CD4-positive, alpha-beta T cell (primary cell): ENCODE results near the gene ALDH16A1. TPM values are rescaled to one million over a fixed set of nuclear protein-coding genes. Genes with fewer than 3 reads are reported as not detected.

ENCODE experiments used
- ATAC-seq: fragments of 200-7000 bp; cut with Tn5 transposase; one replicate; pipeline ENCODE4 v1.10.0; 2022; ENCODE audit warnings: mild to moderate bottlenecking; ENCODE audit not compliant: poor library complexity
- CTCF ChIA-PET: fragments of 350-600 bp; sonication (Branson Sonifier 250); formaldehyde crosslinking; loops from one replicate; lab custom pipeline; 2021; ENCODE audit warnings: antibody characterized with exemption, inconsistent platforms; lab: Charles Lee
- POLR2A ChIA-PET: fragments of 350-600 bp; sonication (Branson Sonifier 250); formaldehyde crosslinking; loops from one replicate; lab custom pipeline; 2021; ENCODE audit warnings: antibody characterized with exemption, inconsistent platforms; lab: Charles Lee
- DNase-seq, 14 experiments: peaks; one replicate each; pipeline ENCODE4 v3.0.0-alpha.2; 2013 to 2020; ENCODE audit warnings: mixed read lengths in 2 of 14
- H3K27ac ChIP-seq, 2 donors: one replicate each; pipeline versions ENCODE4 v1.5.1 to v1.7.0; 2013; ENCODE audit warnings: low read length in 2 of 2, low read depth in 1 of 2, mild to moderate bottlenecking in 1 of 2
- H3K27me3 ChIP-seq, 2 experiments: 1 replicate in 1 of 2; 2 replicates in 1 of 2; pipeline versions ENCODE4 v1.6.1 to v1.7.0; 2013; ENCODE audit warnings: low read length in 2 of 2, control low read depth in 1 of 2, mild to moderate bottlenecking in 1 of 2, moderate library complexity in 1 of 2; ENCODE audit not compliant: insufficient read depth in 2 of 2, control insufficient read depth in 1 of 2
- H3K36me3 ChIP-seq: one replicate; pipeline ENCODE4 v1.6.1; 2013; ENCODE audit warnings: low read length, control low read depth; ENCODE audit not compliant: insufficient read depth
- H3K4me1 ChIP-seq: one replicate; pipeline ENCODE4 v1.6.1; 2013; ENCODE audit warnings: low read length, control low read depth; ENCODE audit not compliant: insufficient read depth
- H3K4me3 ChIP-seq: one replicate; pipeline ENCODE4 v1.5.1; 2013; ENCODE audit warnings: mild to moderate bottlenecking, low read length, moderate library complexity
- H3K9me3 ChIP-seq, 2 experiments: 1 replicate in 1 of 2; 2 replicates in 1 of 2; pipeline versions ENCODE4 v1.6.1 to v1.7.0; 2013; ENCODE audit warnings: low read length in 2 of 2, mild to moderate bottlenecking in 2 of 2, control low read depth in 1 of 2, moderate library complexity in 1 of 2; ENCODE audit not compliant: control insufficient read depth in 1 of 2, insufficient read depth in 1 of 2
- H3K27ac Mint-ChIP-seq: one replicate; pipeline ENCODE4 v1.8.0; 2020; ENCODE audit warnings: mixed read lengths
- H3K27me3 Mint-ChIP-seq: one replicate; pipeline ENCODE4 v1.8.0; 2021; ENCODE audit warnings: mixed read lengths
- H3K36me3 Mint-ChIP-seq: one replicate; pipeline ENCODE4 v1.8.0; 2021; ENCODE audit warnings: low read depth, mixed read lengths
- H3K4me1 Mint-ChIP-seq: one replicate; pipeline ENCODE4 v1.8.0; 2021; ENCODE audit warnings: low read depth, mixed read lengths
- H3K4me3 Mint-ChIP-seq: one replicate; pipeline ENCODE4 v1.8.0; 2020; ENCODE audit warnings: mild to moderate bottlenecking, mixed read lengths
- H3K9me3 Mint-ChIP-seq: one replicate; pipeline ENCODE4 v1.8.0; 2020; ENCODE audit warnings: mixed read lengths
- CTCF ChIP-seq: fragments of 200-600 bp; IDR thresholded peaks from one replicate; pipeline ENCODE4 v1.8.0; 2022; ENCODE audit warnings: antibody characterized with exemption, mild to moderate bottlenecking
- intact Hi-C, 2 experiments: fragments of 100-400 bp; cut with DNase I in 1 of 2; cut with micrococcal nuclease in 1 of 2; formaldehyde crosslinking; loops; one replicate each; pipeline versions ENCODE4 v1.15.1 to v1.9.0; 2023 to 2025; cut with DNase I, micrococcal nuclease
- total RNA-seq, 174 experiments: library from RNA in 2 of 174; stranded (reverse) in 2 of 174; gene quantifications; one replicate each; pipeline ENCODE4 v1.2.3 and lab custom pipeline; 2021 to 2026

ALDH16A1 gene
- total RNA-seq, 2 experiments from 2014 or later = 25.1 to 25.8 TPM

- intact Hi-C loops = loop anchor here in 1 of 2 experiments (5.0 to 10.0 kb wide), 2 partner anchors 108 to 446 kb away; partner anchors contain the start of genes GYS1 and RUVBL2
- H3K36me3 ChIP-seq = no peaks in the 10 kb centered on the region
- Mint-ChIP-seq H3K27me3 (peaks cover 76% of the 10 kb centered on the region), H3K4me3 (peak overlapping the region; percentile 83), H3K27ac (no peak overlapping the region), H3K9me3 (no peaks in the 10 kb centered on the region), H3K36me3 (peaks cover 8% of the 10 kb centered on the region), H3K4me1 (peaks cover 44% of the 10 kb centered on the region)
- H3K9me3 ChIP-seq = peaks cover 0 to 10% of the 10 kb centered on the region in 2 experiments
- H3K27ac ChIP-seq = no peak overlapping the region
- H3K27me3 ChIP-seq = peaks cover 64 to 65% of the 10 kb centered on the region in 2 experiments
- POLR2A ChIA-PET = interaction anchor here (1.9 kb wide), 1 partner anchor 31 kb away, joined by 6 read pairs; no protein-coding TSS in a partner anchor
- no peak for DNase-seq
- H3K4me3 ChIP-seq = no peak overlapping the region
- ATAC-seq = no peak
- H3K4me1 ChIP-seq = peaks cover 44% of the 10 kb centered on the region
- TF ChIP-seq CTCF = no peak
- CTCF ChIA-PET = interaction anchor here (1.2 to 1.5 kb wide), 2 partner anchors 30 to 49 kb away, joined by 4 read pairs; no protein-coding TSS in a partner anchor
These were observed 12.4 kb upstream of the ALDH16A1 start for GRCh38 chr19:49440439-49441209.

- no peak within 1 kb of the TSS for H3K27ac ChIP-seq
- Mint-ChIP-seq H3K27me3 (peaks cover 68% of the 10 kb centered on the region), H3K4me3 (peak within 1 kb of the TSS; percentile 85), H3K36me3 (peaks cover 15% of the 10 kb centered on the region), H3K4me1 (peaks cover 38% of the 10 kb centered on the region), H3K9me3 (no peaks in the 10 kb centered on the region), H3K27ac (no peak within 1 kb of the TSS)
- intact Hi-C loops = loop anchor here in 1 of 2 experiments (5.0 to 10.0 kb wide), 2 partner anchors 109 to 447 kb away; partner anchors contain the start of genes GYS1 and RUVBL2
- ChIA-PET POLR2A (interaction anchor here (1.1 to 1.9 kb wide), 3 partner anchors 12 to 32 kb away, joined by 4 to 6 read pairs (median 5); partner anchors contain the start of gene ALDH16A1), CTCF (interaction anchor here (0.9 to 2.9 kb wide), 4 partner anchors 10 to 50 kb away, joined by 3 to 15 read pairs (median 4); no protein-coding TSS in a partner anchor)
- no peak within 1 kb of the TSS for H3K4me3 ChIP-seq
- H3K4me1 ChIP-seq = peaks cover 42% of the 10 kb centered on the region
- H3K9me3 ChIP-seq = peaks cover 0 to 6% of the 10 kb centered on the region in 2 experiments
- no peak for TF ChIP-seq CTCF
- peaks cover under 1% of the 10 kb centered on the region for H3K36me3 ChIP-seq
- H3K27me3 ChIP-seq = peaks cover 58 to 60% of the 10 kb centered on the region in 2 experiments
- ATAC-seq = no peak
- DNase-seq = peak in 9 of 14 experiments; percentile 28 to 77 (median 41)
These were observed 11.6 kb upstream of the ALDH16A1 start, which contains the start of gene SLC17A7 for GRCh38 chr19:49441210-49441959. Gene SLC17A7 (minus strand): TSS chr19:49441527. CDS start chr19:49441379, 148 bp downstream.

- peaks cover 36% of the 10 kb centered on the region for H3K4me1 Mint-ChIP-seq
- peaks cover 53 to 54% of the 10 kb centered on the region in 2 experiments for H3K27me3 ChIP-seq
- intact Hi-C loops = loop anchor here in 1 of 2 experiments (5.0 to 10.0 kb wide), 2 partner anchors 110 to 447 kb away; partner anchors contain the start of genes GYS1 and RUVBL2
- peaks cover 63% of the 10 kb centered on the region for H3K27me3 Mint-ChIP-seq
- peaks cover 36% of the 10 kb centered on the region for H3K4me1 ChIP-seq
- H3K36me3 Mint-ChIP-seq = peaks cover 20% of the 10 kb centered on the region
- CTCF ChIA-PET = interaction anchor here (0.9 to 2.9 kb wide), 4 partner anchors 10 to 51 kb away, joined by 3 to 15 read pairs (median 4); no protein-coding TSS in a partner anchor
- no peak for TF ChIP-seq CTCF
- H3K27ac ChIP-seq = no peak overlapping the region
- POLR2A ChIA-PET = interaction anchor here (1.1 to 1.9 kb wide), 4 partner anchors 11 to 50 kb away, joined by 4 to 6 read pairs (median 4); partner anchors contain the start of gene ALDH16A1
- peak overlapping the region; percentile 85 for H3K4me3 Mint-ChIP-seq
- H3K9me3 ChIP-seq = peaks cover 0 to under 1% of the 10 kb centered on the region in 2 experiments
- H3K27ac Mint-ChIP-seq = no peak overlapping the region
- H3K9me3 Mint-ChIP-seq = no peaks in the 10 kb centered on the region
- DNase-seq (peak in 1 of 14 experiments; percentile 20), ATAC-seq (no peak)
- no peak overlapping the region for H3K4me3 ChIP-seq
- peaks cover 7% of the 10 kb centered on the region for H3K36me3 ChIP-seq
These were observed 11.1 kb upstream of the ALDH16A1 start for GRCh38 chr19:49441960-49442350.
